HG02840 (cell line): Measurements from ENCODE around the gene CACNA1C.

Experiments
- ATAC-seq: cut with Tn5 transposase; IDR thresholded peaks from one replicate; pipeline ENCODE4 v1.9.1; 2021; ENCODE audit warnings: mild to moderate bottlenecking, moderate library complexity, moderate number of reproducible peaks; ENCODE audit not compliant: unreplicated experiment, low FRiP score

Gene CACNA1C

DNA sequence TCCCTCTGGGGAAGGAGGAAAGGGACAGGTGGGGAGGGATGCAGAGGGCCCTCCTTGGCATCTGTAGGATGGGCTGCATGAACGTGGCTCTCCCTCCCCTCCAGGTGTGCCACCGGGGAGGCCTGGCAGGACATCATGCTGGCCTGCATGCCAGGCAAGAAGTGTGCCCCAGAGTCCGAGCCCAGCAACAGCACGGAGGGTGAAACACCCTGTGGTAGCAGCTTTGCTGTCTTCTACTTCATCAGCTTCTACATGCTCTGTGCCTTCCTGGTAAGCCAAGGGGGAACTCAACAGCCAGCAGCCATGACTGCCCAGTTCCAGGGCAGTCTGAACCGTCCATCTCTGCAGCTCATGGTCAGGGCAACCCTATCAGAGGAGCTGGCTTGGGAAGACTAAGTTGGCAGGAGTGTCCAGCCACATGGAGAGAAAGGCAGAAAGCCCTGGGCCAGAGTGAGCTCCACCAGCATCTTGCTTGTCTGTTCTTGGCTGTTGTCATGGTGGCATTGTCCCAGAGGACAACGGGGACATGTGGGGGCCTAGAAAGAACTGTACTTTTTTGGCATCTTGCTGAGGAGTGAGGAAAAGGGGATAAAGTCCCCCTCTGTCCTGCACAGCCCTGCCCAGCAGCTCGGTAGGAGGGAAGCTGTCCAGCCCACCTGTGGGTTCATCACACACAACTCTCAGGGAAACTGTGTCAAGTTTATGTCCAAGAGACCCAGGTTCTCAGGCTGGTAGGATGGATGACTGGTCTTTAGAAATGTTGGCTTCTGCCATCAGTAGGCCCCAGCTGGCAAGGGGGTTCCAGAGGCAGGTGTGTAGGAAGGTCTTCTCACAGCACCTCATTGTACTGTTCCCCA is 612.2 kb downstream of the CACNA1C start:
- ATAC-seq: no peak

DNA sequence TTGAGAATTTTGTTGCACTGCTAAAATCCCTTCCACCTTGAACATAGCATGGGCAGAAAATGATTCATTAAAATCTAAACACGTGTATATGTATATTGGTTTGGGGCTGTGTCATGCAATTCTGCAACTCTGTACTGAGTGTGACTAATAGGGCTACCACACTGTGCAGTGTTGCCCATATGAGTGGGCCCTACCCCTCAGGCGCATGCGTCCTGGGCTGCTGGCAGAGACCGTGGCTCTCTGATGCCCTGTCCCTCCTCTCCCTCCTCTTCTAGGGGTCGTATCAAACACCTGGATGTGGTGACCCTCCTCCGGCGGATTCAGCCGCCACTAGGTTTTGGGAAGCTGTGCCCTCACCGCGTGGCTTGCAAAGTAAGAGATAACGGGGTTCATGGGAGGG is 613.6 kb downstream of the CACNA1C start:
- no peak for ATAC-seq

DNA sequence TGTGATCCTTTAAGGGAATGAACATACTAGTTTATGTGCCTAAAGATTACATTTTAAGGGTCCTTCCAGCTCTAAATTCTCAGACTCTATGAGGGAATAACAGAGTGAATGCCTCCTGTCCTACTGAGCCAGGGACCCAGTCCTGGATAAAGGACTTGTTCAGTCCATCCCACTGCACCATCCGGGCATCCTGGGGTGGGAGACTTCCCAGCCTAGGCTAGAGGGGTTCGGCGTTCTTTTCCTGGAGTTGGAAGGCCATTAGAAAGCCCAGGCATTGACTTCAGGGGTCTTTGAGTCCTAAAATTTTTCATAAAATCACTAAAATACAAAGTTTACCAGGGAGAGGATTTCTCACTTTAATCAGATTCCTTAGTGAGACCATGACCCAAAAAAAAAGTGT is 614.1 kb downstream of the CACNA1C start:
- ATAC-seq: no peak

DNA sequence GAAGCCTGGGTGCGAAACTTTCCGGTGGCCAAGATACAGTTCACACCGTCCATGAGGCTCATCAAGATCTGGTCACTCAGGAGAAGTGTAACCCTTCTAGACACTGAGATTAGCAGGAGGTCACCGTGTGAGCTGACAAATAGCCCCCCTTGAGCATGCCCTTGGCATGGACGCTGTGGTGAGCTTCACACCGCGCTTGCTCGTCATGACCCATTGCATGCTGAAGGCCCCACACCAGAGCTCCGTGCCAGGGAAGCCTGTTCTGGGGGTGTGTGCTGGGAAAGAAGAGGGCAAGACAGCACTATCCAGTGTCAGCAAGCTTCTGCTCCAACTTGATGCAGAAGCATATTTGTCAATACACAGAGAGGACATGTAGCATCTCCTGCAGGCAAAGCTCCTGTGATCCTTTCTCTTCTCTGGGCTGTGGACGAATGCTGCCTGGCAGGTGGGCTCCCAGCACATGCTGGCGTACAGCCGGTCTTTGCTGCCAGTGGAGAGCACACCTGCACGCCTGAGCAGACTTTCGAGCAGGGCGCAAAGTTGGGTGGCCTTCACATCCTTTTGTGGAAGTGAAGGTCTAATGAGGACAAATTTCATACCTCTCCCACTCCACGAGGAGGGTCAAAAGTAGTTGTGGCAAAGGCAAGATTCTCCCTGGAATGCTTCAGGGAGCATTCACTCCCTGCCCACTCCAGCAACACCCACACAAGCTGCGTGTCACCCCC is 615.1 kb downstream of the CACNA1C start:
- ATAC-seq: no peak

DNA sequence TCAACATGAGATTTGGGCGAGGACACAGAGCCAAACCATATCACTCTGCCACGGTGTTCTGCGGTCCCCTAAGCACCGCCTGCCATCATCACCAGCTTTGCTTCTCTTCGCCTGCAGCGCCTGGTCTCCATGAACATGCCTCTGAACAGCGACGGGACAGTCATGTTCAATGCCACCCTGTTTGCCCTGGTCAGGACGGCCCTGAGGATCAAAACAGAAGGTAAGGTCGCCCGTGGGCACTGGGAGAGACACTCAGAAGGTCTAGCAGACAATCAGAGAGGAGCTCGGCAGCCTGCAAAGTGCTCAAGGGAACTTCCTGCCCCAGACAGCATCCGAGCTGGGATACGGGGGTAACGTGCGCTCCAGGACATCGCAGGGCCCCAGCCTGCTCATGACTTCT is 616.0 kb downstream of the CACNA1C start:
- no peak for ATAC-seq

DNA sequence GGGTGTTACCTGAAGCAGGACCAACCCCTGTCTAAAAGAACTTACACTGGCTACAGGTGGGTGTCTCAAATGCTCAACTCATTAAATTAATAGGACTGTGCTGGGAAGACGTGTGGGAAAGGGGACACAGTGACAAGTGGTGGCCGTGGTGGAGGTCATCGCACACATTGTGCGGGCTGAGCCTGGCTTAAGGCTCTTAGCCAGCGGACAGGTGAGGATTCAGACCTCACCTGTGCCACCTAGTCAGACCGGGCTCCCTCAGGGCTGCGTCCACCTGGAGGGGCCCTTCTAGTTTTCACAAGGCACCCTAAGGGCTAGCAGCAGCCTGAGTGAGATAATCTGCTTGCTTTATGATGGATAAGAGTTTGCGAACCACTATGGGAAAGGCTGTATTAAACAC is 616.8 kb downstream of the CACNA1C start:
- ATAC-seq: no peak

DNA sequence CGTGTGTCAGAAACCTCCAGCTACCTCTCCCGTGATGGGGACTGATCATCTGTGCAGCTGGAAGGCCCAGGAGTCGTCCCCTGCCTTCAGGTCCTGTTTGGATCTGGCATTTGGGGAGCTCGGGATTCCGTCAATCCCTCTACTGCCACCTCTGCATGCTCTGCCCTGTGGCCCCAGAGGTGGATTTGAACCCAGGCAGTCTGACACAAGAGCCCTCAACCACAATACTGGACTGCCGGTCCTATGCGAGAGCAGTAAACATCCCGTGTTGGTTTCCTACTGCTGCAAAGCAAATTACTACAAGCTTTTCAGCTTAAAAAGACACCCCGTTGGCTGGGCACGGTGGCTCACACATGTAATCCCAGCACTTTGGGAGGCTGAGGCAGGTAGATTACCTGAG is 620.1 kb downstream of the CACNA1C start:
- ATAC-seq: no peak

DNA sequence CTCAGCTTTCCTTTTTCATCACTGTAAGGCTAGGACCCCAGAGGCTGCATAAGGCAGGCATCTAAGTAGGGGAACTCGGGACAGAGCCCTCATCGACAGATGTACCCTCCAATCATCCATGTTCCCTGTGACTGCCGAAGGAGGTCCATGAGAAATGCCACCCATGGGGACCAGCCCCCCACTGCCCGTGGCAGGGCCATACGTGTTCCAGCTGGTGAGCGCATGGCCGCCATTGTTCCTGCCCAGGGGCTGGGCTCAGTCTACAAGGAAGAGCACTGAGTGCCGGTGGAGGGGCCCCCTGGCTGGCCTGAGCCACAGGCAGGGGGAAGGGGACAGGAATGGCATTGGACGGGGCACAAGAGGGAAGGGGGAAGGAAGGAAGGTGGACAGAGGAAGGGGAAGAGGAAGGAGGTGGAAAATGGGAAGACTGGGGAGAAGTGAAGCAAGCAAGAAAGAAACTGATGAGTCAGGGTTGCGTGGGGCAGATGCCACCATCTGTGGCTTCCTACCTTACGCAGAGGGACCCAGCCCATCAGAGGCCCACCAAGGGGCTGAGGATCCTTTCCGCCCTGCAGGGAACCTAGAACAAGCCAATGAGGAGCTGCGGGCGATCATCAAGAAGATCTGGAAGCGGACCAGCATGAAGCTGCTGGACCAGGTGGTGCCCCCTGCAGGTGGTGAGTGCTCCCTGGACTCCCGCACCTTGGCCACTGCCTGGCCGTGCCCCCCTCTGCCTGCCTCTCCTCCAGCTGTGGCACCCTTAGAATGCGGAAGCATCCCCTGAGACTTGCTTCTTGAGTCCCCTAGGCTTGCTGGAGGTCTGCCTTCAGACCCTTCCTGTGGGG is 621.4 kb downstream of the CACNA1C start:
- no peak for ATAC-seq

DNA sequence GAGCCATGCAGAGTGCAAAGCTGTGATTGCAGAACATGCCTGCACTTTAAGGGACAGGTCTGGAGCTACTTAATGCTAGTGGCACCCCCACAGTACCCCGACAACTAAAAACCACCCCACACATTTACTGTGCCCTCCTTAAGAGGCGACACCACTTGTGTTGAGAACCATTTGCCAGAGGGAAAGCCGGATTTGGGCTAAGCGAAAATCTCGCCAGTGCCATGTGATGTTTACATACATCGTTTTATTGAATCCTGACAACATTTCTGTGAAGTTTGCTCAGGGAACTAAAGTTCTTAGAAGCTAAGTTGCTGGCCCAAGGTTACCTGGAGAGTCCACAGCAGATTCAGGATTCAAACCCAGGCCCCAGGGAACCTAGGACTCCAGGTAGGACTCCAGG is 623.0 kb downstream of the CACNA1C start:
- no peak for ATAC-seq

DNA sequence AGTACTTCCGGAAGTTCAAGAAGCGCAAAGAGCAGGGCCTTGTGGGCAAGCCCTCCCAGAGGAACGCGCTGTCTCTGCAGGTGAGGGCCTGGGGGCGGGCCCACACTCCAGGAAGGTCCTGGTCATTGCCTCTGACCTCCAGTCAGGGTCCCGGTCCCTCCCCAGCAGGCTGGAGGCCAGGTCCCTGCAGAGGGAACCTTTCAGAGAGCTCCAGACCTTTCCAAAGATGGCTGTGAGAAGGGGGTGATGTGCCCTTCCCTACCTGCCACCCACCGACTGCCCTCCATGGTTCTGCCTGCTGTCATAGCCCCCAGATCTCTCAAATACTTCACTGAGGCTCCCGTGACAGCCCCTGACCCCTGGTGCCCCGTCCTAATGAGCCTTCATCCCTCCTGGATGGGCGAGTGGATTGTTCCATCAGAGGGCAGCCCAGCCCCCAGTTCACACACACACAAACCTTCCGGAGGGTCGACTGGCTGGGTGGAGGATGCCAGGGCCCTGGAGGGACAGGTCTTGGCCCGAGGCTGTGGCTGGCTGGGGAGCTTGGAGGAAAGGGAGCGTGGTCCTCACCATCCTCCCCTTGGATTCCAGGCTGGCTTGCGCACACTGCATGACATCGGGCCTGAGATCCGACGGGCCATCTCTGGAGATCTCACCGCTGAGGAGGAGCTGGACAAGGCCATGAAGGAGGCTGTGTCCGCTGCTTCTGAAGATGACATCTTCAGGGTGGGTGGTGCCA is 624.5 kb downstream of the CACNA1C start:
- ATAC-seq: no peak

DNA sequence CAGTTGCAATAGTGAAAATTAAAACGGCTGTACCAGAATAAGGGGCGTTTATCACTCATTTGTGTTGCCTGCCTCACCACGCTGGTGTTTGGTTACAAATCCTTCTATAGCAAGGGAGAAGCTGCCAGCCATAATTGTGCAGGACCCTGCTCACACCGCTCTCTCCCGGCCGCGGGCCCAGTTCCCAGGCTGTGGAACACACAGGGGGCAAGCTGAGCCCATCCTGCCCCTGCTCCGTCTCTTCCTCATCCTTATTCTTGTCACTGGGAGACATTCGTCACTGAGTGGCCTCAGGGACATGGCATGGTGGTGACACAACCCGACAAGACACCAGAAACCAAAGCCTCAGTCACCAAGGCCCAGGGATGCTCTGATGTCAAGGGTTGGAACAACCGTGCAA is 625.6 kb downstream of the CACNA1C start:
- ATAC-seq: no peak

DNA sequence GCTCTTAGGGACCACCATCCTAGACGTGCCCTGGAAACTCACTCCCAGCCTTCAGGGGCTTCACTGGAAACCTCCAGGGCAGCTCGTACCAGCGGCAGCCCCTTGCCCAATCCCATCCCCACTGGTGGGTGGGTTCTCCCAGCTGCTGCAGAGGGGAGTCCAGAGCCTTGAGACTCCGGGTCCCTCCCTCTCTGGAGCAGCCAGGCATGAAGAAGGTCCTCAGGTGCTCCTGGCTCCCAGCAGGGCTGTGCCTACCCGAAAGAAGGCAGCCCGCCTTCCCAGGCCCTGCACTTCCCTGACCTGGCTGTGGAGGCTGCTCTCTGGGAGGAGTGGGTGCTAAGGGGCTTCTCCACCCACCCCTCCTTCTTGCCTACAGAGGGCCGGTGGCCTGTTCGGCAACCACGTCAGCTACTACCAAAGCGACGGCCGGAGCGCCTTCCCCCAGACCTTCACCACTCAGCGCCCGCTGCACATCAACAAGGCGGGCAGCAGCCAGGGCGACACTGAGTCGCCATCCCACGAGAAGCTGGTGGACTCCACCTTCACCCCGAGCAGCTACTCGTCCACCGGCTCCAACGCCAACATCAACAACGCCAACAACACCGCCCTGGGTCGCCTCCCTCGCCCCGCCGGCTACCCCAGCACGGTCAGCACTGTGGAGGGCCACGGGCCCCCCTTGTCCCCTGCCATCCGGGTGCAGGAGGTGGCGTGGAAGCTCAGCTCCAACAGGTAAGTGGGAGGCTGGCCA is 626.5 kb downstream of the CACNA1C start:
- ATAC-seq: no peak

DNA sequence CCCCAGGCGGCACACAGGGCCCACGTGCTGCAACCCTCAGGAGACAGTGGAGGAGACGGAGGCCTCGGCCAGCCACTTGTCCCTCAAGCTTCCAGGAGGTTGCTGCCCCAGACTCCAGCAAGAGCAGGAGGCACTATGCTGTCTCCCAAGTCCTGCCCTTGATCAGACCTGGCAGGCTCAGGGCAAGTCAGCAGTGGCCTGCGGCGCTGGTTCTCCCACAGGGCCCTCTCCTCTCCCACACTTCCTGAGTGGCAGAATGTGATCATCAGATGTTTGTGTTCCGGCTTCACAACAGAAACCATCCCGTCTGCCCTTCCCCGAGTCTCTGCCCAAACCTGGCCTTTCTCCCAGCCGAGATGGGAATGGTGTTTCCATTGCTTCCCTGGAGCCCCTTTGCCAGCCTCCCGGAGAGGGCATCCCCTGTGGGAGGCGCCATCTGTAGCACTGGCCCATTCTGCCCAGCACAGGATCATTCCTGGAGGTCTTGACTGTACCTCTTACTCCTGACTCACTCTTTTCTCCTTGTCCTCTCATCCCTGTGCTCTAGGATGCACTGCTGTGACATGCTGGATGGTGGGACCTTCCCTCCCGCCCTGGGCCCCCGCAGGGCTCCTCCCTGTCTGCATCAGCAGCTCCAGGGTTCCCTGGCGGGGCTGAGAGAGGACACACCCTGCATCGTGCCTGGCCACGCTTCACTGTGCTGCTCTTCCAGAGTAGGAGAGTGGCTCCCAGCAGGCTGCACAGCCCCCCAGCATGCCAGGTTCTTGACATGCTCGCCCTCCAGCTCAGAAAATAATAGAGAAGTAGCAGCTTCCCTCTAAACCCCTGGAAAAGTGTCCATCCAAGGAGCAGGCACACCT is 627.3 kb downstream of the CACNA1C start:
- no peak for ATAC-seq

DNA sequence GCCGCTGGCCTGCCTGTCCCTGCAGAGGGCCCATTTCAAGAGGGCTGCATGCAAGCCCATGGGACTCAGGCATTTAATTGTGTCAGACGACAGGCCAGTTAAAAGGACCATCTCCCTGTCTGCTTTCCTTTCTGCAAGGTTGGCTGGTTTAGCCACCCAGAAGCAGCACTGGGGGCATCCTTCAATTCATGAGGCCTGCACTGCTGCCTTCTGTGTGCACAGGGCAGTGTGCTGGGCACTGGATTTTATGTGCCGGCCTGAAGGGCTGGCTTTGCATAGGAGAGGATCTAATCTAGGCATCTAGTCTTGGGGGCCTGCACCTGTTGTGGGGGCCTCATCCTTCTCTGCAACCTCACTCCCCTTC is 627.9 kb downstream of the CACNA1C start:
- ATAC-seq: no peak

DNA sequence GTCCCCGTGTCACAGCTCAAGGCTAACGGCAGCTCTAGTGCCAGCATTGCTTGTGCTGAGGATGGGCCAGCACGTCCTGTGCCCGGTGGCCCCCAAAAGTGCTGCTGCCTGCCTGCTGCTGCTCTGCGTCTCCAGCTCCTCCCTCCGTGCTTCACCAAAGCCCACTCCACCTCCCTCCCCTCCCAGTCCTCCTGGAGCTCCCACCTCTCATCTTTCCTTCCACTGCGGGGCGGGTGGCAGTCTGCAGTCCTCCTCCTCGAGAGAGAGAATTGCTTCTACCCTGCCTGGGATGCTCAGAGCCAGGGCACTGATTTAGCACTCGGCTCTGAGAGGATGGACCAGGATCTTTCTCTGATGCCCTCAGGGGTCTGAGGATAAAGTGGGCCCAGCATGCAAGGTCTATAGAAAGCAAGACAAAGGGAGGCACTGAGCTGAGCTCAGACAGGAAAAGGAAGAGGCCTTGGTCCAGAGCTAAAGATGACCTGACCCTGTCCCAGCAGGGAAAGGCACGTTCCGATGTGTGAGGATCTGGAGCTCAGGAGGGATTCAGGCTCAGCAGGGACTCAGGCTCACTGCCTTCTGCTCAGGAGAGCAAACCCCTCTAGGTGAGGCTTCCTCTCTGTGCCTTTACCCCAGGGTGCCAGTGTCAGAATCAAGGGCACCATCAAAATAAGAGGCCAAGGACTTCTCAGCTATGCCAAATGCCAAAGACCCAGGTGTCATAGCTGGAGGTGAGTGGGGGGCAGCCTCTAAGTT is 628.8 kb downstream of the CACNA1C start:
- no peak for ATAC-seq

DNA sequence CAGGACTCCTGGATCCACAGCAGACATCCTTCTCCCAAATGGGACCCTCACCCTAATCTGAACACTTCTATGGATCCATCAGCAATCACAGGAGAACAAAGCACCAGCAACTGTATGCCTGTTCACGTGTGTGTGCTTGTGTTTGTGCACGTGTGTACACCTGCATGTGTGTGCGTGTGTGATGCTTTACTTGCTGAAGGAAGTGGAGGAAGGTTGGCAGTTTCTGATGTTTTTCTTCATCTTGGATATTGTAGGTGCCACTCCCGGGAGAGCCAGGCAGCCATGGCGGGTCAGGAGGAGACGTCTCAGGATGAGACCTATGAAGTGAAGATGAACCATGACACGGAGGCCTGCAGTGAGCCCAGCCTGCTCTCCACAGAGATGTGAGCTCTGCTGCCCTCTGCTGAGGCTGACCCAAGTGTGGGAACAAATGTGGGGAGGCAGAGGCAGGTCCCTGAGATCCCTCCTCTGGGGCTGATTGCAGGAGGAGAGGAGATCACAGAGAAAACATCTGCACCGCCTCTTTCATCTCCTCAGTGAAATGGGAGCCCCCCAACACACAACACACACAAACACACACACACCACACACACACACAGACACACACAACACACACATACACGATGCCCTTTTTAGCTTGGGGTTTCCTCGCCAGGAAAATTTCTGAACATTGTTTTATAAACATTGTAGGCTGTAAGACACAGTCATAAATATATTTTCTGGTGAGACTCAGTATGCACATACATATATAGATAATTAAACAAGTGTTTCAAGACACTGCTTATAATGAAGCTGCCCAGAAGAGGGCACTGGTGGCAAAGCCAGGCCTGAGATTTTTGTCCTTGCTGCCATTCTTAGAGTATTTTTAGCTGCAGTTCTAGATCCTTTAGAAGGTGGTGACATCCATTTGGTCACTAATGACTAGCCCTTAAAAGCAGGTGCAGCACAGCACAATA is 629.8 kb downstream of the CACNA1C start:
- no peak for ATAC-seq
